GM23248 (cell line): ENCODE measurements around the gene PRR5.

Source experiments
- EZH2 ChIP-seq: fragments of 200-600 bp; sonication (generic); IDR thresholded peaks from 2 replicates; pipeline ENCODE4 v1.6.1; 2018; ENCODE audit warnings: antibody characterized with exemption, mild to moderate bottlenecking; ENCODE audit not compliant: insufficient read depth, poor library complexity, severe bottlenecking
- EZH2phosphoT487 ChIP-seq: fragments of 200-600 bp; sonication (generic); IDR thresholded peaks from 2 replicates; pipeline ENCODE4 v1.6.1; 2018; ENCODE audit warnings: antibody characterized with exemption, moderate library complexity, mild to moderate bottlenecking, low read depth; ENCODE audit not compliant: insufficient read depth

- TF ChIP-seq EZH2phosphoT487 = no peak
- TF ChIP-seq EZH2 = no peak
Observed at GRCh38 chr22:44673406-44673805, 28.6 kb upstream of the PRR5 start.
